SK-N-SH (cell line): ENCODE results near the gene UST. TPM values are rescaled to one million over a fixed set of nuclear protein-coding genes. Genes with fewer than 3 reads are reported as not detected.

ENCODE experiments used
- CTCF ChIA-PET: fragments of 300-600, 350-600 bp; formaldehyde crosslinking; extraction: SDS; loops from one replicate; lab custom pipeline; 2021; lab: Yijun Ruan, JAX
- POLR2A ChIA-PET: fragments of 350-600 bp; sonication (Branson Sonifier 250); formaldehyde crosslinking; extraction: SDS; loops from one replicate; lab custom pipeline; 2020; ENCODE audit warnings: antibody characterized with exemption, inconsistent platforms; lab: Yijun Ruan, JAX
- DNase-seq: peaks from one replicate; pipeline ENCODE4 v3.0.0; 2012
- H2AFZ ChIP-seq: fragments of 200-600 bp; sonication (generic); 2 replicates; pipeline ENCODE4 v1.8.1; 2016; ENCODE audit warnings: antibody characterized with exemption, mild to moderate bottlenecking, low read depth
- H3F3A ChIP-seq: fragments of 200-600 bp; sonication (generic); replicated peaks from 2 replicates; pipeline ENCODE3; 2016; ENCODE audit warnings: antibody characterized with exemption, mild to moderate bottlenecking; ENCODE audit not compliant: insufficient read depth
- H3K27ac ChIP-seq, 2 experiments: fragments of 200-500 bp in 1 of 2; fragments of 200-600 bp in 1 of 2; sonication (Bioruptor generic) in 1 of 2; sonication (generic), shearing (Covaris generic) in 1 of 2; 2 replicates each; pipeline versions ENCODE4 v1.5.1 to v1.6.1; 2014 to 2016; ENCODE audit warnings: low read depth in 2 of 2, inconsistent platforms in 1 of 2, low read length in 1 of 2, mild to moderate bottlenecking in 1 of 2, mixed read lengths in 1 of 2
- H3K27me3 ChIP-seq: fragments of 200-600 bp; sonication (generic), shearing (Covaris generic); 2 replicates; pipeline ENCODE4 v1.6.1; 2016; ENCODE audit warnings: mixed run types; ENCODE audit not compliant: insufficient read depth
- H3K36me3 ChIP-seq, 2 experiments: fragments of 200-500 bp in 1 of 2; fragments of 200-600 bp in 1 of 2; sonication (Bioruptor generic) in 1 of 2; sonication (generic) in 1 of 2; replicated peaks in 1 of 2; 2 replicates each; pipeline versions ENCODE3 to v1.5.1; 2014 to 2016; ENCODE audit warnings: low read length in 1 of 2, mild to moderate bottlenecking in 1 of 2; ENCODE audit not compliant: insufficient read depth in 2 of 2, control insufficient read depth in 1 of 2
- H3K4me1 ChIP-seq, 2 experiments: fragments of 200-500 bp in 1 of 2; fragments of 200-600 bp in 1 of 2; sonication (Bioruptor generic) in 1 of 2; sonication (generic), shearing (Covaris generic) in 1 of 2; 2 replicates each; pipeline versions ENCODE4 v1.5.1 to v1.6.1; 2014 to 2016; ENCODE audit warnings: low read depth in 1 of 2, low read length in 1 of 2, mixed run types in 1 of 2; ENCODE audit not compliant: insufficient read depth in 2 of 2, control insufficient read depth in 1 of 2
- H3K4me2 ChIP-seq: fragments of 200-600 bp; sonication (generic), shearing (Covaris generic); 2 replicates; pipeline ENCODE4 v1.6.1; 2017; ENCODE audit warnings: mixed run types
- H3K4me3 ChIP-seq, 2 experiments: fragments of 200-500 bp in 1 of 2; fragments of 200-600 bp in 1 of 2; sonication (Bioruptor generic) in 1 of 2; sonication (generic), shearing (Covaris generic) in 1 of 2; 2 replicates each; pipeline versions ENCODE4 v1.5.1 to v1.8.1; 2014 to 2016; ENCODE audit warnings: low read depth in 2 of 2, inconsistent platforms in 1 of 2, low read length in 1 of 2, mild to moderate bottlenecking in 1 of 2, mixed read lengths in 1 of 2, moderate library complexity in 1 of 2
- H3K79me2 ChIP-seq: fragments of 200-600 bp; sonication (generic); 2 replicates; pipeline ENCODE4 v1.8.1; 2017; ENCODE audit warnings: mild to moderate bottlenecking; ENCODE audit not compliant: insufficient read depth
- H3K9ac ChIP-seq: fragments of 200-600 bp; sonication (generic); 2 replicates; pipeline ENCODE4 v1.6.1; 2017; ENCODE audit warnings: mixed run types
- H3K9me2 ChIP-seq: fragments of 200-600 bp; sonication (generic); 2 replicates; pipeline ENCODE4 v1.6.1; 2017; ENCODE audit warnings: mixed run types
- H3K9me3 ChIP-seq: fragments of 200-600 bp; sonication (generic); 2 replicates; pipeline ENCODE4 v1.6.1; 2017; ENCODE audit warnings: mixed run types, mild to moderate bottlenecking, moderate library complexity
- H4K20me1 ChIP-seq: fragments of 200-600 bp; sonication (generic); 2 replicates; pipeline ENCODE4 v1.6.1; 2017; ENCODE audit warnings: mild to moderate bottlenecking, mixed run types; ENCODE audit not compliant: insufficient read depth
- CHD2 ChIP-seq: fragments of 150-350 bp; IDR thresholded peaks from 2 replicates; pipeline ENCODE4 v1.6.1; 2018; ENCODE audit warnings: low read length; ENCODE audit not compliant: partially characterized antibody
- ELF1 ChIP-seq: IDR thresholded peaks from 2 replicates; pipeline ENCODE4 v1.4.0; 2012
- EP300 ChIP-seq, 2 experiments: IDR thresholded peaks; 2 replicates each; pipeline versions ENCODE4 v1.4.0 to v1.6.1; 2012; ENCODE audit warnings: borderline replicate concordance in 1 of 2, low read depth in 1 of 2, low read length in 1 of 2
- EZH2phosphoT487 ChIP-seq: fragments of 200-600 bp; sonication (generic); IDR thresholded peaks from 2 replicates; pipeline ENCODE4 v1.6.1; 2017; ENCODE audit warnings: low read depth, mixed run types, mild to moderate bottlenecking, antibody characterized with exemption, moderate library complexity, borderline replicate concordance
- FOSL2 ChIP-seq: IDR thresholded peaks from 2 replicates; pipeline ENCODE4 v1.4.0; 2012; ENCODE audit warnings: low read depth, mild to moderate bottlenecking, moderate library complexity, borderline replicate concordance
- FOXM1 ChIP-seq: IDR thresholded peaks from 2 replicates; pipeline ENCODE4 v1.4.0; 2012; ENCODE audit warnings: low read depth, mild to moderate bottlenecking
- GABPA ChIP-seq: IDR thresholded peaks from 2 replicates; pipeline ENCODE4 v1.4.0; 2012; ENCODE audit warnings: low read depth, mild to moderate bottlenecking
- GATA2 ChIP-seq: sonication (generic); formaldehyde crosslinking; IDR thresholded peaks from 2 replicates; pipeline ENCODE4 v1.5.0; 2020; ENCODE audit warnings: mild to moderate bottlenecking, missing genetic modification reagents
- JUND ChIP-seq: IDR thresholded peaks from 2 replicates; pipeline ENCODE4 v1.4.0; 2012
- MAX ChIP-seq: IDR thresholded peaks from 2 replicates; pipeline ENCODE4 v1.4.0; 2012; ENCODE audit warnings: low read depth
- MXI1 ChIP-seq: IDR thresholded peaks from 2 replicates; pipeline ENCODE4 v1.6.1; 2012; ENCODE audit warnings: mild to moderate bottlenecking, low read depth, low read length, improper control_type of control experiment
- NFIC ChIP-seq: IDR thresholded peaks from 2 replicates; pipeline ENCODE4 v1.4.0; 2012; ENCODE audit warnings: borderline replicate concordance
- POLR2AphosphoS5 ChIP-seq: IDR thresholded peaks from 2 replicates; pipeline ENCODE4 v1.6.1; 2012; ENCODE audit warnings: low read depth, low read length
- SIN3A ChIP-seq: IDR thresholded peaks from 2 replicates; pipeline ENCODE4 v1.6.1; 2012; ENCODE audit warnings: low read depth, mild to moderate bottlenecking, low read length, moderate library complexity, borderline replicate concordance
- SMC3 ChIP-seq: IDR thresholded peaks from 2 replicates; pipeline ENCODE4 v1.6.1; 2012; ENCODE audit warnings: low read depth, low read length, improper control_type of control experiment
- USF1 ChIP-seq: IDR thresholded peaks from 2 replicates; pipeline ENCODE4 v1.4.0; 2012; ENCODE audit warnings: low read depth, borderline replicate concordance
- WGBS: methylation state at CpG from one replicate; pipeline ENCODE4 v1.1.6; 2017; ENCODE audit warnings: low lambda C conversion rate; 5-methylcytosine and 5-hydroxymethylcytosine counted together
- polyA plus RNA-seq, 3 experiments: library from polyadenylated mRNA; depleted of rRNA; stranded (reverse); fragments of >200 nt; gene quantifications; 2 replicates each; pipeline ENCODE4 v1.2.3, GENCODE V29; 2012

The UST gene
- polyA plus RNA-seq, 1 of the 3 experiments (the other 2 are of a cell fraction), result 1.7 TPM

GRCh38 chr6:148925701-148926100 is 178.9 kb downstream of the UST start:
- no peaks in the 10 kb centered on the region for H3K79me2 ChIP-seq
- TF ChIP-seq USF1 (no peak), NFIC (no peak), POLR2AphosphoS5 (no peak), SIN3A (no peak), MAX (no peak), SMC3 (no peak), EP300 (IDR thresholded peaks at IDR 0.05; ENCODE audit: borderline replicate concordance in 1 of 2, low read depth in 1 of 2, low read length in 1 of 2) (no peak), JUND (no peak), EZH2phosphoT487 (no peak), GABPA (no peak), GATA2 (CRISPR knock-in tag) (no peak)
- no peak overlapping the region for H3K9ac ChIP-seq
- DNase-seq, result no peak
- H3K36me3 ChIP-seq, result no peaks in the 10 kb centered on the region
- WGBS, result 26% methylated on average over 2 of the region's 2 CpGs
- POLR2A ChIA-PET, result no interaction called here
- no peaks in the 10 kb centered on the region for H3K9me3 ChIP-seq
- H3F3A ChIP-seq, result no peaks in the 10 kb centered on the region
- no peak overlapping the region for H3K4me2 ChIP-seq
- no peak overlapping the region for H3K4me3 ChIP-seq
- H3K27ac ChIP-seq, result no peak overlapping the region
- CTCF ChIA-PET, result no interaction called here
- no peaks in the 10 kb centered on the region; the same call in 1 of the 2 replicates for H3K27me3 ChIP-seq
- no peak overlapping the region for H2AFZ ChIP-seq
- no peaks in the 10 kb centered on the region for H3K4me1 ChIP-seq
- no peaks in the 10 kb centered on the region for H4K20me1 ChIP-seq
- no peaks in the 10 kb centered on the region for H3K9me2 ChIP-seq

DNA sequence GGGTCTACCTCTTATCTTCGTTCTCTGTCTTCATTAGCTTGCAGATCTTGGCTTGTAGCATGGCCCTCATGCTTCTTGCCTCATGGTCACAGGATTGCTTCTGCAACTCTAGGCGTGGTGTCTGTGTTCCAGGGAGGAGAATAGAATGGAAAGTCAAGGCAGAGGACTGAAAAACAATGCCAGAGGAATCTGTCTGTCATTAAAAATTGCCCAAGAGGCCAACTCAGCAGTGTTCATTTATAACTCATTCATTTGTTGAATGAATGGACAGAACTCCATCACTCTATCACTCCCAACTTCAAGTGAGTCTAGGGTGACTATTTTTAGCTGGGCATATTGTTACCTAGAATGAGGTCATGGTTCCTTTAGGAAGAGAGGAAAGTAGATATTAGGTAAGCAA is 179.6 kb downstream of the UST start:
- H3K9me3 ChIP-seq, result no peaks in the 10 kb centered on the region
- ChIA-PET CTCF (no interaction called here), POLR2A (no interaction called here)
- H3K27ac ChIP-seq, result no peak overlapping the region
- no peak overlapping the region for H3K4me3 ChIP-seq
- H3F3A ChIP-seq, result no peaks in the 10 kb centered on the region
- no peaks in the 10 kb centered on the region for H3K36me3 ChIP-seq
- WGBS, result 22% methylated on average over 2 of the region's 2 CpGs
- no peak overlapping the region for H3K4me2 ChIP-seq
- no peak overlapping the region for H3K9ac ChIP-seq
- DNase-seq, result no peak
- no peaks in the 10 kb centered on the region for H3K27me3 ChIP-seq
- TF ChIP-seq EZH2phosphoT487, result no peak
- no peak for TF ChIP-seq MAX
- TF ChIP-seq CHD2, result no peak
- TF ChIP-seq FOSL2, result no peak
- no peak for TF ChIP-seq FOXM1
- TF ChIP-seq MXI1, result no peak
- no peak for TF ChIP-seq ELF1
- no peak for TF ChIP-seq SIN3A
- H3K4me1 ChIP-seq, result no peaks in the 10 kb centered on the region
- H4K20me1 ChIP-seq, result no peaks in the 10 kb centered on the region
- H3K9me2 ChIP-seq, result no peaks in the 10 kb centered on the region
- no peak overlapping the region for H2AFZ ChIP-seq
- H3K79me2 ChIP-seq, result no peaks in the 10 kb centered on the region
